Measurements from ENCODE around the gene ADGRA1. TPM values are rescaled to one million over a fixed set of nuclear protein-coding genes. Genes with fewer than 3 reads are reported as not detected.

ADGRA1 gene
- total and polyA plus RNA-seq, 7 donors = 0.05 to 0.84 (median 0.08) TPM; not detected in 2

- no peaks in the 10 kb centered on the region for H3K4me1 ChIP-seq
- no peak for ATAC-seq
- 25 to 35% (median 26%) methylated on average over 9 of the region's 9 CpGs for WGBS, 3 donors
- H3K36me3 ChIP-seq (ENCODE audit: insufficient read depth in 1 of 2, low read depth in 1 of 2) = no peaks in the 10 kb centered on the region
- H3K9me3 ChIP-seq = no peaks in the 10 kb centered on the region
- no peak for DNase-seq
- H3K4me3 ChIP-seq = no peak overlapping the region
- TF ChIP-seq CTCF (IDR thresholded peaks at IDR 0.05) = no peak
- intact Hi-C loops (cut with DNase I) = no loop called here
- H3K27me3 ChIP-seq (ENCODE audit: insufficient read depth in 3 of 3, low read length in 2 of 3) = peaks cover 0 to 52% (median 12%) of the 10 kb centered on the region in 3 donors
- H3K27ac ChIP-seq = no peak overlapping the region
These were observed 63.8 kb downstream of the ADGRA1 start for GRCh38 chr10:133151543-133151972.

GRCh38 chr10:133154411-133154810 is 66.7 kb downstream of the ADGRA1 start:
- no peak for TF ChIP-seq CTCF (IDR thresholded peaks at IDR 0.05)
- Histone ChIP-seq H3K27ac (no peak overlapping the region), H3K27me3 (ENCODE audit: insufficient read depth in 3 of 3, low read length in 2 of 3) (peaks cover 0 to 48% (median 22%) of the 10 kb centered on the region in 3 donors), H3K4me1 (no peaks in the 10 kb centered on the region), H3K4me3 (no peak overlapping the region), H3K9me3 (no peaks in the 10 kb centered on the region), H3K36me3 (ENCODE audit: insufficient read depth in 1 of 2, low read depth in 1 of 2) (no peaks in the 10 kb centered on the region)
- WGBS, 3 donors = 50 to 61% (median 53%) methylated on average over 4 of the region's 4 CpGs
- intact Hi-C loops (cut with DNase I) = no loop called here
- ATAC-seq (no peak), DNase-seq (no peak)

GRCh38 chr10:133154996-133155778 is 67.5 kb downstream of the ADGRA1 start:
- WGBS, 3 donors = 86 to 93% (median 87%) methylated on average over 28 of the region's 30 CpGs
- ATAC-seq (no peak), DNase-seq (no peak)
- intact Hi-C loops (cut with DNase I) = no loop called here
- H3K9me3 ChIP-seq = no peaks in the 10 kb centered on the region
- H3K27ac ChIP-seq = no peak overlapping the region
- peaks cover 0 to 43% (median 22%) of the 10 kb centered on the region in 3 donors for H3K27me3 ChIP-seq (ENCODE audit: insufficient read depth in 3 of 3, low read length in 2 of 3)
- no peak for TF ChIP-seq CTCF (IDR thresholded peaks at IDR 0.05)
- no peak overlapping the region for H3K4me3 ChIP-seq
- no peaks in the 10 kb centered on the region for H3K36me3 ChIP-seq (ENCODE audit: insufficient read depth in 1 of 2, low read depth in 1 of 2)
- no peaks in the 10 kb centered on the region for H3K4me1 ChIP-seq

- Histone ChIP-seq H3K4me1 (peaks cover 9% of the 10 kb centered on the region), H3K4me3 (no peak overlapping the region), H3K27ac (no peak overlapping the region), H3K27me3 (ENCODE audit: insufficient read depth in 3 of 3, low read length in 2 of 3) (peaks cover 0 to 45% (median 24%) of the 10 kb centered on the region in 3 donors), H3K36me3 (ENCODE audit: insufficient read depth in 1 of 2, low read depth in 1 of 2) (no peaks in the 10 kb centered on the region), H3K9me3 (no peaks in the 10 kb centered on the region)
- intact Hi-C loops (cut with DNase I) = no loop called here
- ATAC-seq (no peak), DNase-seq (no peak)
- no peak for TF ChIP-seq CTCF (IDR thresholded peaks at IDR 0.05)
- WGBS, 3 donors = 60 to 69% (median 65%) methylated on average over 24 of the region's 24 CpGs
These were observed 69.2 kb downstream of the ADGRA1 start for GRCh38 chr10:133156674-133157579.

Measured in psoas muscle (tissue), 8 donors.